HG02610 (cell line): ENCODE measurements around the gene INPP5A.
"Not testable (repeated sequence)": the region's sequence is repeated elsewhere in the genome, so short reads cannot be mapped to it uniquely, and the experiment has no call there.

Source experiments
- ATAC-seq: cut with Tn5 transposase; IDR thresholded peaks from one replicate; pipeline ENCODE4 v1.9.1; 2021; ENCODE audit warnings: mild to moderate bottlenecking, moderate library complexity; ENCODE audit not compliant: unreplicated experiment

The INPP5A gene

DNA sequence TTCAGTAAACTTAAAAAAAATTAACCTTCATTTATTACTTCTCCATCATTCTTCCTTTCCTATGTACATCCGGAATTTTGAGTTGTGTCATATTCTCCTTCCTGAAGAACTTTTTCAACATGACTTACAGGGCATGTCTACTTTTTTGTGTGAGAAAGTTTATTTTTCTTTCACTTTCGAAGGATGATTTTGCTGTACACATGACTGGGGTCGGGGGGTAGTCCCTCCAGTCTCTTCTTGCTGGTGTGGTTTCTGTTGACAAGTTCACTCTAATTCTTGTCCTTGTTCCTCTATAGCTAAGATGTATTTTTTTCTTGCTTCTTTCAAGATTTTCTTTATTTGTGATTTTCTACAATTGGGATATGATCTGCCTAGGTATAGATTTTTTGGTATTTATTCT lies 55.8 kb downstream of the INPP5A start:
- ATAC-seq, result peak; percentile 51

DNA sequence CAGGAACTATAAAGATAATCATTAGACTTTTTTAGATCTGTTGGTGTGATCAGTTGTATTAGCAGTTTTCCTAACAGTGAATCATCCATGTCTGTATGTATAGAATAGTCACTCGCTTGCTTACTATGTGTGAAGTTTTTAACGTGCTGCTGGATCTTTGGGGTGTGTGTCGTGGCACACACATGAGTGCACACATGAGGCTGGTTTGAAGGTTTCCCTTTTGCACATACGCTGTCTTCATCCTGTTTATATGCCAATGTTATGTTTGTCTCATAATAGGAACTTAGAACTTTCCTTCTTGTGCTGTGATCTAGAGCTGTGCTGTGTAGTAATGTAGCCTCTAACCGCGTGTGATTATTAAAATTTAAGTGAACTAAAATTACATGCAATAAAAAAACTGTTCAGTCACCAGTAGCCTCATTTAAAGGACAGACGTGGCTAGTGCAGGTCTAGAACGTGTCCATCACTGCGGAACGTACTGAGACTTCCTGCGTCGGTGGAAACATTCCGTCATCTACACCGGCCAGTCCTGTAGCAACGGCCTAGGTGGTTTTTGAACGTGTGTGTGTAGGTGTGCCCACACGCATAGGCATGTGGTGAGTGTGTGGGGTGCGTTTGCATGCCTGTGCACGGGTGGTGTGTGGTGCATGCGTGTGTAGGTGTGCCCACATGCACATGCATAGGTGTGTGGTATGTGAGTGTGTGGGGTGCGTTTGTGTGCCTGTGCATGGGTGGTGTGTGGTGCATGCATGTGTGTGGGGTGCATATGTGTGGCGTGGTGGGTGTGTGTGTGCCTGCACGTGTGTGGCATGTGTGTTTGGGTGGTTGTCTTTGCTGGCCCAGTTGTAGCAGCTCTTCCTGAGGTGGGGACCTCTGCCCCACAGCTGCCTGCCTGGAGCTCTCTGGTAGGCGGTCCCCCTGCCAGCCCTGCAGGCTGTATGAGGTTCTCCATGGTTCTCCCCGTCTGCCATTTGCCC lies 56.6 kb downstream of the INPP5A start:
- ATAC-seq, result peak; percentile 57

GRCh38 chr10:132595021-132595420 lies 57.4 kb downstream of the INPP5A start:
- no peak for ATAC-seq

DNA sequence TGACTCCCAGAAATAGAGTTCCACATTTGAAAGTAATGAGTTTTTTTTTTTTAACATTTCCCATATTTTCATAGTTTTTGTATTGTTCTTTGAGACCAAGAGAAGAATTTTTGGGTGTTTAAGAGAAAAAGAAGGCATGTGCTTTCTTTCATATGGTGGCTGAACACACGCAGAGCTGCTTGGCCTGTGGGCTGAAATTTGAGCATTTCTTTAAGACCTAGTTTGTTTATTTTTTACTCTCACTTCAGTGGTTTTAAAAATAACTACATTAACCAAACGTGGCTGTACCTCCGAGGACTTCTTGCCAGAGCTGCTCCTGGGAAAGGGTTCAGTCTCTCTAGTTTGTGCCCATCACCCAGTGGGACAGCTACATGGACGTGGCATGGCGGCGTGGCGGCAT lies 58.3 kb downstream of the INPP5A start:
- no peak for ATAC-seq

DNA sequence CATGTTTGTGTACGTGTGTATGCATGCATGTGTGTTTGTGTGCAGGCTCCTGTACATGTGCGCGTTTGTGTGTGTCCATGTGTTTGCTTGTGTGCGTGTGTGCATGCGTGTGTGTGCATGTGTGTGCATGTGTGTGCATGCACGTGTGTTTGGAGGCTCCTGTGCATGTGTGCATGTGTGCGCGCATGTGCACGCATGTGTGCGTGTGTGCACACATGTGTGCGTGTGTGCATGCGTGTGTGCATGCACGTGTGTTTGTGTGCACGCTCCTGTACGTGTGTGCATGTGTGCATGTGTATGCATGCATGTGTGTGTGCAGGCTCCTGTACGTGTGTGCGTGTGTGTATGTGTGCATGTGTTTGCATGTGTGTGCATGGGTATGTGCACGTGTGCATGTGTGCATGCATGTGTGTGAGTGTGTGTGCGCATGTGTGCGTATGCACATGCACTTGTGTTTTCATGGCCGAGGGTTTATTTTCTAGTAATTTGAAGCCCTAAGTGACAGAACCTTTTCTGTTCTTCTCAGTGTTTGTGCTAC lies 59.2 kb downstream of the INPP5A start:
- no peak for ATAC-seq

GRCh38 chr10:132597654-132598053 lies 60.1 kb downstream of the INPP5A start:
- ATAC-seq, result no peak

DNA sequence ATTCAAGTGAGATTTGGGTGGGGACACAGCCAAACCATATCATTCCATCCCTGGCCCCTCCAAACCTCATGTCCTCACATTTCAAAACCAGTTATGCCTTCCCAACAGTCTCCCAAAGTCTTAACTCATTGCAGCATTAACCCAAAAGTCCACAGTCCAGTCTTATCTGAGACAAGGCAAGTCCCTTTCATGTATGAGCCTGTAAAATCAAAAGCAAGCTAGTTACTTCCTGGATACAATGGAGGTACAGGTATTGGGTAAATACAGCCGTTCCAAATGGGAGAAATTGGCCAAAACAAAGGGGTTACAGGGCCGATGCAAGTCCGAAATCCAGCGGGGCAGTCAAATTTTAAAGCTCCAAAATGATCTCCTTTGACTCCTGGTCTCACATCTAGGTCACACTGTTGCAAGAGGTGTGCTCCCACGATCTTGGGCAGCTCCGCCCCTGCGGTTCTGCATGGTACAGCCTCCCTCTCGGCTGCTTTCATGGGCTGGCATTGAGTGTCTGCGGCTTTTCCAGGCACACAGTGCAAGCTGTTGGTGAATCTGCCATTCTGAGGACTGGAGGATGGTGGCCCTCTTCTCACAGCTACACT lies 61.5 kb downstream of the INPP5A start:
- not testable (repeated sequence) for ATAC-seq

GRCh38 chr10:132599732-132600131 lies 62.1 kb downstream of the INPP5A start:
- ATAC-seq, result no peak

DNA sequence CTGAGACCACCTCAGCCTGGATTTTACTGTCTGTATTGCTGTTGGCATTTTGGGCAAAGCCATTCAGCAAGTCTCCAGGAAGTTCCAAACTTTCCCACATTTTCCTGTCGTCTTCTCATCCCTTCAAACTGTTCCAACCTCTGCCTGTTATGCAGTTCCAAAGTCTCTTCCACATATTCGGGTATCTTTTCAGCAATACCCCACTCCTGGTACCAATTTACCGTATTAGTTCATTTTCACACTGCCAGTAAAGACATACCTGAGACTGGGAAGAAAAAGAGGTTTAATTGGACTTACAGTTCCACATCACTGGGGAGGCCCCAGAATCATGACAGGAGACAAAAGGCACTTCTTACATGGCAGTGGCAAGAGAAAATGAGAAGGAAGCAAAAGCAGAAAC lies 62.8 kb downstream of the INPP5A start:
- no peak for ATAC-seq

DNA sequence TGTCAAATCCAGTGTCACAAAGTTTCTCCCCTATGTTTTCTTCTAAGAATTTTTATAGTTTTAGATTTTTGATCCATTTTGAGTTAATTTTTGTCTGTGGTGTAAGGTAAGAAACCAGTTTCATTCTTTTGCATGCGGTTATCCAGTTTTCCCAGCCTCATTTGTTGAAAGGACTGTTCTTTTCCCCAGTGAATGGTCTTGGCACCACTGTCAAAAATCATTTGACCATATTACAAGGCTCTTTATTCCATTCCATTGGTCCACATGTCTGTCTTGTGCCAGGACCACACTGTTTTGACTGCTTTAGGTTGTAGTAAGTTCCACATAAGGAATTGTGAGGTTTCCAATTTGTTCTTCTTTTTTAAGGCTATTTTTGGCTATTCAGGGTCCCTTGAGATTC lies 64.0 kb downstream of the INPP5A start:
- no peak for ATAC-seq

DNA sequence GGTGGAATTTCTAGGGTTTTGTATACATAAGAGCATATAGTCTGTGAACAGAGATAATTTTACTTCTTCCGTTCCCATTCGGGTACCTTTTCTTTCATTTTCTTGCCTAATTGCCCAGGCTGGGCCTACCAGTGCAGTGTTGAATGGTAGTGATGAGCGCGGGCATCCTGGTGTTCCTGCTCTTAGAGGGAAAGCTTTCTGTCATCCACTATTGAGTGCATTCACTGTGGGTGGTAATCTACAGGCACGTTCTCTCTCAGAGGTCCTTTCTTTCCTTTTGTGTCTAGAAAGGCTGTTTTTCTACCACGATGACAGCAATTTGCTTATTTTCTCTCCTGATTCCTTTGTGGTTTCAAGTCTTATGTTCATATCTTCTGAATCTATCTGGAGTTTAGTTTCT lies 65.0 kb downstream of the INPP5A start:
- ATAC-seq, result no peak

- no peak for ATAC-seq
Measured at GRCh38 chr10:132603851-132604533, 66.4 kb downstream of the INPP5A start.

- no peak for ATAC-seq
Measured at GRCh38 chr10:132604686-132605085, 67.1 kb downstream of the INPP5A start.

DNA sequence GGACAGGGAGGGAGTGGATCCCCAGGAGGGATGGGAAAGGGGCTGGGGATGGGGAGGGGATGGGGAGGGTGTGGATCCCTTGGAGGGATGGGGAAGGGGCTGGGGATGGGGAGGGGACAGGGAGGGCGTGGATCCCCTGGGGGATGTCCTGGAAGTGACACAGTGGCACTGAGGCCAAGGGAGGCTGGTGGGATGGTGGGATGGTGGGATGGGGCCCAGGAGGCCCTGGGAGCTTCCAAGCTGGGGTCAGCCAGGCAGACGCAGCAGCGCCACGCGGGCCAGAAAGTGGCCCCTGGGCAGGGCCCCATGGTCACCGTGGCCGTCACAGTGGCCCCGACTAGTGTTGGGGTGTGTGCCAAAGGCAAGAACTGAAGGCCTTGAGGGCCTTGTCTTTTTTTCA lies 67.8 kb downstream of the INPP5A start:
- ATAC-seq, result no peak

GRCh38 chr10:132606031-132606491 lies 68.5 kb downstream of the INPP5A start:
- no peak for ATAC-seq

- no peak for ATAC-seq
Measured at GRCh38 chr10:132606536-132607316, 69.1 kb downstream of the INPP5A start.

- no peak for ATAC-seq
Measured at GRCh38 chr10:132607491-132607890, 69.9 kb downstream of the INPP5A start.

DNA sequence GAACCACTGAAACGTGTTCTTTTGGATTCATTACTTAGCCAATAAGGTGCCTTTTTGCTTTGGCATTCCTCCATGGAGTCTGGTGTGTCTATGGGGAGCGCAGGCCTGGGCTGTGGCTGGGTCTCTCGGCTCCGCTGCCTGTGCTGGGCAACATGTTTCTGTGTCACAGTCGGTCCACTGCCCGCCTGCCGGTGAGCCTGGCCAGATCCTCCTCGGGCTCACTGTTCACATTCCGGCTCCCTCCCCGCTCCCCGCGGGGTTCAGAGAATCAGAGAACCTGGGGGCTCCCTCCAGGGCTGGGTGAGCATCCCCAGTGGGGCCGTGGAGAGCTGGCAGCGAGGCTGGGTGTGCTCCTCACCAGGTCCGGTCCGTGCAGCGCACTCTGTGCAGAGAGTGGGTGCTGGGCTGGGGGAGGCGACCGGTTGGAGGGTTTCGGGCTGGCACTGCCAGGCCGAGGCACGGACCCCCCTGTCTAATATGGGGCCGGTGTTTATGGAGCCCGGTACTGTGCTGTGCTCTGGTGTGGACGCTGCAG lies 70.4 kb downstream of the INPP5A start:
- ATAC-seq, result no peak

DNA sequence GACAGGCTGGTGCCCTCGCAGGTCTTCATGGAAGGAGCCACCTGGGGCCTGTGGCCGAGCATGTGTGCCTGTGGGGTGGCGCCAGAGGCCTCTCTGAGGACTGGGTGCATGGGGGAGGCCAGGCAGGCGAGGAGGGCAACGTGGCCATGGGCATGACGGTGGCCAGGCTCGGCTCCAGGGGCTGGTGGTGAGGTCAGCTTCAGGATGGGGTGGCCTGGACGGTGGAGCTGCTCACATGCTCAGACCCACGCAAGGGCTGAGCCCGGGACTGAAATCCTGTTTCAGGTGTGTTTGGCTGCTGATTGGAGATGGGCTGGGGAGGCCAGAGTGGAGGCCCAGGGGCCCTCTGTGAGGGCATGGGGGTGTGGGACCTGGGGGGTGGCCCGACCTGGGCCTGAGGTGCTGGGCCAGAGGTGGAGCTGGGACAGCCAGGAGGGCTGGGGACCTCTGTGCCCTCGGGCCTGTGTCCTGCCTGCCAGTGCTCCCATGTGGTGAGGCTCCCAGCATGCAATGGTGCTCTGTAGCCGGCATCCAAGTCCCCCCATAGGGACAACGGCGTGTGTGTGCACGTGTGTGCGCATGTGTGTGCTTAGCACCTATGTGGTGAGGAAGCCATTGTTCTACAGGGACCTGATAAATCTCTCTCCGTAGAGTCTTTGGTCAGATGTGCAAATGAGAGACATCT lies 71.1 kb downstream of the INPP5A start:
- no peak for ATAC-seq

- no peak for ATAC-seq
Measured at GRCh38 chr10:132609211-132609610, 71.6 kb downstream of the INPP5A start.
